Stimulated activated CD8-positive, alpha-beta memory T cell treated with anti-CD3 and anti-CD28 coated beads, Interleukin-2, amount 100 ng/mL, for 48 hours (primary cell): Measurements from ENCODE around the gene ISLR.

Experiments
- DNase-seq, 2 donors: peaks; one replicate each; pipeline ENCODE4 v3.0.0-alpha.2; 2020; ENCODE audit warnings: low read depth in 2 of 2

Gene ISLR

GRCh38 chr15:74172701-74173379, 670 bp upstream of the ISLR start:
- no peak for DNase-seq

GRCh38 chr15:74174219-74174957, 878 bp downstream of the ISLR start:
- no peak for DNase-seq

GRCh38 chr15:74174958-74175253, 1.4 kb downstream of the ISLR start:
- DNase-seq, result no peak

GRCh38 chr15:74175271-74176191, 2.0 kb downstream of the ISLR start:
- DNase-seq, result no peak

GRCh38 chr15:74176262-74177214, 3.0 kb downstream of the ISLR start:
- DNase-seq, result no peak

- no peak for DNase-seq
Measured at GRCh38 chr15:74178326-74179100, 5.0 kb downstream of the ISLR start.

GRCh38 chr15:74179101-74179841, 5.8 kb downstream of the ISLR start:
- DNase-seq, result no peak

- DNase-seq, result no peak
Measured at GRCh38 chr15:74179983-74180880, 6.7 kb downstream of the ISLR start.

GRCh38 chr15:74180881-74181602, 7.5 kb downstream of the ISLR start:
- DNase-seq, result no peak

GRCh38 chr15:74182131-74182530, 8.6 kb downstream of the ISLR start:
- no peak for DNase-seq

- DNase-seq, result peak in 1 of 2 donors; percentile 26
Measured at GRCh38 chr15:74184582-74185091, 11.1 kb downstream of the ISLR start.

- peak in 1 of 2 donors; percentile 15 for DNase-seq
Measured at GRCh38 chr15:74185710-74186348, 12.3 kb downstream of the ISLR start.

GRCh38 chr15:74188216-74188615, 14.7 kb downstream of the ISLR start:
- DNase-seq, result no peak

- no peak for DNase-seq
Measured at GRCh38 chr15:74191798-74192197, 18.3 kb downstream of the ISLR start.

GRCh38 chr15:74192751-74193150, 19.2 kb downstream of the ISLR start:
- no peak for DNase-seq

- no peak for DNase-seq
Measured at GRCh38 chr15:74193299-74193718, 19.8 kb downstream of the ISLR start.

- no peak for DNase-seq
Measured at GRCh38 chr15:74193905-74194304, 20.4 kb downstream of the ISLR start.
